Stimulated activated CD8-positive, alpha-beta memory T cell treated with anti-CD3 and anti-CD28 coated beads, Interleukin-2, amount 100 ng/mL, for 1 hour (primary cell): ENCODE measurements around the gene TTBK2.
A peak's percentile ranks its signal among the peaks of the same experiment; 100 is the strongest.

ENCODE experiments used
- DNase-seq, 2 donors: peaks; one replicate each; pipeline ENCODE4 v3.0.0-alpha.2; 2020; ENCODE audit warnings: low read depth in 2 of 2

Gene TTBK2

DNA sequence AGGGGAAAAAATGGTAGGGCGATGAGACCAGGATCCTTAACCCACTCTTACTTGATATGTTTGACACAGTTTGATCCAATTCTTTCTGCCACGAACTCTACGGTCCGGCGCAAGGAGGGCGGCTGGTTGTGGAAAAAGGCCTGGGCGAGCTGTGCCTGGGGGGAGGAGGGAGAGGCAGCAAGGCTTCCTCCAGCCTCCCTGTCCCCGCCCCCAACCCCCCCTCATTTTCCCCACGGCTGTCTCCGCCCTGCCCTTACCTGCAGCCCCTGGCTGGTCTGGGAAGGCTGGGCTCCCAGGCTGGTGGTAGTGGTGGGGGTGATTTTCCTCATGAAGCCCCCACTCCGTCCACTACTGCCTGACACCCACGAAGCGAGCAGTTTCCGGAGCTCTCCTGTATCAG lies 191.6 kb downstream of the TTBK2 start:
- DNase-seq, result no peak

DNA sequence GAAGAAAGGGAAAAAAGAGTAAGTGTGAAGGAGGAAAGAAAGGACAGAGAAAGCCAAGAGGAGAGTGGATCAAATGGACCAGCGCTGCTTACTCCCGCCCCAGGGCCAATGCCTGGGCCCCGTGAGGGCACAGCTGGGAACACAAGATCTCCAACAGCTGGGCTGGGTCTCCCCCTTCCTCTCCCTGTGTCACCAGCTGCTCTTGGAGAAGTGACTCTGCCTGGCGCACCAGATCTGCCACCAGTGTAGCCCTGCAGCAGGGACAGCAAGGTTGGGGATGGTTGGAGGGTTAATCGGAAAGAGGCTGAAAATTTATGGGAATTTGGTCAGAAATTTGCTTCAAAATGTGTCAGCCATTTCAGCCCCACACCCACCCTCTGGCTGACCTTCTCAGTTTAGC lies 192.0 kb downstream of the TTBK2 start:
- no peak for DNase-seq

DNA sequence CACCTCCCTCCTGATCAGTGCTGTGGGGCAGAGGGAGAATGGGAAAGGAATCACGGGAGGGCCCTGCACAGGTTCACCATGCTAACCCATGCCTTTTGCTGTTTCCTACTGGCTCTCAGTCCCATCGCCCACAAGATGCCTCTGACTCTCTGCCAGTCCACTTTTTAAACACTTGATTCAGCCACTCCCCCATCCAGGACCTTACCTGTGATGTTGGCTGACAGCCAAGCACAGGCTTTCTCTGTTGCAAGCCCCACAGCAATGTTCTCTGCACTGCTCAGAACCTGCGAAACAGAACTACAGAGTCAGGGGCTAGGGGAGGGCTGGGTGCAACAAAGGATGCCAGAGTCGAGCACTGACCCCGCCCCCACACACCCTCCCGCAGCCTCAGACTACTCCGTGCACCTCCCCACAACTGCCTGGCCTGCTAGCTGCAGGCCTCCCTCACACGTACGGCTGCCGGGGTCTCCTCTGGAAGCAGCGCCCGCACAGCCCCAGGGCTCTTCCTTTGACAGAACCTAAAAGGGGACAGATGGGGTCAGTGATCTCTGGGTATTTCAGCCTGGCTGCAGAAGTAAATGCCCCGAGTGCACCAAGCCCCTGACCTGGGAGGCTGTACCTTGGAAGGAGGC lies 192.7 kb downstream of the TTBK2 start:
- DNase-seq, result no peak

DNA sequence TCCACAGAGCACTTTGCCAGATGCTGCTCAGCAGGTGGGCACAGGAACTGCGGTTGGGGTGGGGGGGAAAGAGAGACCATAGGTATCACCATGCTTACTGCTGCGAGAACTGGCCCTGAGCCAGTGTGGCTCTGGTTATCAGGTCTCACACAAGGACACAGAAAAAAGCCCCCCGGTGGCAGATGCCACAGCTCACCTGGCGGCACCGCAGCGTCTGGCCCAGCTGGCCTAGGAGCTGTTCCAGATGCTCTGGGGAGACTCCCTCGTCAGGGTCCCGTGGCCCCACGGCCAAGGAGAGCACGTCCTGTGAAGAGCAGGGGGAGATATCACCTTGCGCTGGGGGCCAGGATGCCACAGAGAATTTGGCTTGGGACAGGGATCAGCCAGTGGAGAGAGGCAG lies 194.5 kb downstream of the TTBK2 start:
- no peak for DNase-seq

DNA sequence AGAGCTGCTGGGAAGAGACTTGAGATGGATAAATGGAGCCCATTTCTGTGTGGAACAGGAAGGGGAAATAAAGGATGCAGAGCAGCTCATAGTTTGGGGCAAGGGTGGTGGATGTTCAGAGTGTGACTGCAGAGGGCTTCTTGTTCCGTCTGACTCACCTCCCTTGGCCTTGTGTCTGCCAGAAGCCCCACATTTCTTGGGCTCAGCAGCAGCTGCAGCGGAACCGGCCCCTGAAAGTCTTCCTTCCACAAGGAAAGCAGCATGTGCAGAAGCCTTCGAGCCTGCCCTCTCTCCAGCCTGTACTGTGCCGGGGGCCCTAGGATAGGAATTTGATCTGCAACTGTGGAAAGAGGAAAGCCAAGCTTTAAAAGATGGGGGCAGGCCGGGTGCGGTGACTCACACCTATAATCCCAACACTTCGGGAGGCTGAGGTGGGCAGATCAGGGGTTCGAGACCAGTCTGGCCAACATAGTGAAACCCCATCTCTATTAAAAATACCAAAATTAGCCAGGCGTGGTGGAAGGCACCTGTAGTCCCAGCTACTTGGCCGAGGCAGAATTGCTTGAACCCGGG lies 195.2 kb downstream of the TTBK2 start:
- DNase-seq, result no peak

DNA sequence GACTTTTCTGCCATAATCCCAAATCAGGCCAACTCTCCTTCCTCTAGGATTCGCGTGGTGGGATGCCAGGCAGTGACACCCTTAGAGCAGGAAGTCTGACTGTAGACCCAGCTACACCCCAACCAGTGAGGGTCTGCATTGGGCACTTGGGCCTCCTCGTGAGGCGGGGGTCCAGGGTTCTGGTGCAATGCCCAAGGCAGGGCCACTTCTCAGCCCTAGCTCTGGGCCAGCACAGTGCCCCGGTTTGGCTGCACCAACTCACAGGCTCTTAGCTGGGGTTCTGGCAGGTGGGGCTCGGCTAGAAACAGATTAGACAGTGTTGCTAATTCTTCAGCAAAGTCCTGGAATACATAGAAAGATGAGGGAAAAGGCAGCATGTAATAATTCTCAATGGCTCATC lies 196.3 kb downstream of the TTBK2 start:
- DNase-seq, result no peak

- no peak for DNase-seq
These were observed 197.5 kb downstream of the TTBK2 start for GRCh38 chr15:42723068-42723467.

GRCh38 chr15:42721916-42722315 lies 198.7 kb downstream of the TTBK2 start:
- no peak for DNase-seq

DNA sequence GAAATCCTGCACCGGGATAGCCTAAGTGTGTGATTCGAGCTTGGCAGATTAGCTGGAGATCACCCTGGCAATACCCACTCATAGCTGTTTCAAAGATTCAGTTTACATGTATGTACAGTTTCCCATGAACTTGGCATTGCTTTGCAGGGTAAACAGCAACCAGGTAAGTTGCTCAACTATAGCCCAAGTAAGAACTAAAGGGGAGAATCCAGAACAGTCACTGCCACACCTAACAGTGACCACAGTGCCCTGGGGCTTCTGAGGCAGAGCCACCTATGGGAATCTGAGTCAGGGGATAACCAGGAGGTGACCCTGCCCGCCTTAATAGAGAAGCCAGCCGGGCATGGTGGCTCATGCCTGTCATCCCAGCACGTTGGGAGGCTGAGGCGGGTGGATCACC lies 199.6 kb downstream of the TTBK2 start:
- no peak for DNase-seq

- DNase-seq, result no peak
These were observed 200.5 kb downstream of the TTBK2 start for GRCh38 chr15:42720071-42720470.

GRCh38 chr15:42719043-42719442 lies 201.5 kb downstream of the TTBK2 start:
- no peak for DNase-seq

DNA sequence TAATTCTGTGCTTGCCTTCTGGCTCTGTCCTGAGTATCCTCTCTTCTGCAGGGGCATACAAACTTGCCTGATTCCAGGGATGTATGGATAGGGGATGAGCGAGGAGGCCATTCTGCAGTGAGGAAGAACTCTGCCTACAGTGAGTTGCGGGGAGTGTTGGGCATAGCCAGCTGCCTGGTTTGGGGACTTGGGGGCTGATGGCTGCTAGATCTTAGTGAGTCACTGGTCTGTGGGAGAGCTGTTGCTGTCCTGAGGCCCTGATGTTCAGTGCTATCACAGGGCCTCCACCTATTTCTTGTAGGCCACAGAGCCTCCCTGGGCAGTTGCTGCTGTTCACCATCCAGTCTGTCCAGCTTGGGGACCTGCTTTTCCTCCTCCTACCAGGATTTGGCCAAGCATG lies 204.0 kb downstream of the TTBK2 start:
- DNase-seq, result no peak

DNA sequence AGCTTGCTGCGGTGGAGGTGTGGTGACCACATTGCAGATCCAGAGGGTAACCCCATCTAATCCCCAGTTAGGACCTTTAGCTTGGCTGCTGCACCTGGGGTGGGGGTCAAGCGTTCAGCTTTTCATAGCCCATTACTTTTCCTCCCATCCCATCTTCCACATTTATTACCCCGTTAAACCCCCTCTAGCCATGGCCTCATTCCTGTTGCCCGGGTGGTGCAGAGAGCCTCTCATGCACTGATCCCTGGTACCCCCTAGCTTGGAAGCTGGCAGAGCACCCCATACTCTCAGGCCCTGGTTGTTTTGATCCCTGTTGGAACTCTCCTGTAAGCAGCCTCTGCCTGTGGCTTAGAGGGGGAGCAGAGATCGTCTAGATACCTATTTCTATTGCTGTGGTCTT lies 204.5 kb downstream of the TTBK2 start:
- DNase-seq, result no peak

DNA sequence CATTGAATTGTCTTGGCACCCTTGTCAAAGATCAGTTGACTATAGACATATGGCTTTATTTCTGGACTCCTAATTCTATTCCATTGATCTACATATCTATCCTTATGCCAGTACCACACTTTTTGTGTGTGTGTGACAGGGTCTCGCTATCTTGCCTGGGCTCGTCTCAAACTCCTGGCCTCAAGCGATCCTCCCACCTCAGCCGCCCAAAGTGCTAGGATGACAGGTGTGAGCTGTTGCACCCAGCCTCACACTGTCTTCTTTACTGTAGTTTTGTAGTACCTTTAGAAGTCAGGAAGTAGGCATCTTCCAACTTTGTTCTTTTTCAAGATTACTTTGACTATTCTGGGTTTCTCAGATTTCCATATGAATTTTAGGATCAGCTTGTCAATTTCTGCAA lies 208.0 kb downstream of the TTBK2 start:
- DNase-seq, result no peak

GRCh38 chr15:42711746-42712145 lies 208.8 kb downstream of the TTBK2 start:
- DNase-seq, result no peak

DNA sequence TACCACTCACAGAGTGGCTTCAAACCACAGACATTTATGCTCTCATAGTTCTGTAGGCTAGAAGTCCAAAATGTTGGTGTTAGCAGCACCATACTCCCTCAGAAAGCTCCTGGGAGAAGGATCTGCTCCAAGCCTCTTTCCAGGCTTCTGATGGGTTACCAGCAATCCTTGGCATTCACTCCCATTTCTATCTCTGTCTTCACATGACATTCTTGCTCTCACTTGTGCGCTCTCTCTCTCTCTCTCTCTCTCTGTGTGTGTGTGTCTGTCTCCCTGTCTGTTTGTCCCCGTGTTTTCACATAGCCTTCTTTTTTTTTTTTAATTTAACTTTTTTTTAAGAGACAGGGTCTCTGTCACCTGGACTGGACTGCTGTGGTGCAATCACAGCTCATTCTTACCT lies 209.9 kb downstream of the TTBK2 start:
- no peak for DNase-seq

DNA sequence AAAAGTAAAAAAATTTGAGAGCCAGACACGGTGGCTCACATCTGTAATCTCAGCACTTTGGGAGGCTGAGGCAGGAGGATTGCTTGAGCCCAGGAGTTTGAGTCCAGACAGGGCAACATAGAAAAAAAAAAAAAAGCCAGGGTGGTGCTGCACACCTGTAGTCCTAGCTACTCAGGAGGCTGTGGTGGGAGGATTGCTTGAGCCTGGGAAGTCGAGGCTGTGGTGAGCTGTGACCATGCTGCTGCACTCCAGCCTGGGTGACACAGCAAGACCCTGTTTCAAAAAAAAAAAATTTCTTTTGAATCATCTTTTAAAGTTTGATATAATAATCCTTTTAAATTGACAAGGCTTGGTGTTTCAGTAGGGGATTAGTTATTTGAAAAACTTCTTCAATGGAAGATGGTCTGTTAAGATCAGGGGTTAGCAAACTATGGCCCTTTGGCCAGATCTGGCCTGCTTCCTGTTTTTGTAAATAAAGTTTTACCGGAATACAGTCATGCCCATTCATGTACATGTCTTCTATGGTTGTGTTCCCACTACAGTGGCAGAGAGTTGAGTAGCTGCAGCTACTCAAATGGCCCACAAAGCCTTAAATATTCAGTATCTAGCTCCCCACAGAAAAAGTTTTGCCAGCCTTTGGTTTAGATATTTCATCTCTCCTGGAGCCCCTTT lies 212.6 kb downstream of the TTBK2 start:
- DNase-seq, result no peak

GRCh38 chr15:42707068-42707467 lies 213.5 kb downstream of the TTBK2 start:
- no peak for DNase-seq

GRCh38 chr15:42705336-42705735 lies 215.2 kb downstream of the TTBK2 start:
- no peak for DNase-seq

DNA sequence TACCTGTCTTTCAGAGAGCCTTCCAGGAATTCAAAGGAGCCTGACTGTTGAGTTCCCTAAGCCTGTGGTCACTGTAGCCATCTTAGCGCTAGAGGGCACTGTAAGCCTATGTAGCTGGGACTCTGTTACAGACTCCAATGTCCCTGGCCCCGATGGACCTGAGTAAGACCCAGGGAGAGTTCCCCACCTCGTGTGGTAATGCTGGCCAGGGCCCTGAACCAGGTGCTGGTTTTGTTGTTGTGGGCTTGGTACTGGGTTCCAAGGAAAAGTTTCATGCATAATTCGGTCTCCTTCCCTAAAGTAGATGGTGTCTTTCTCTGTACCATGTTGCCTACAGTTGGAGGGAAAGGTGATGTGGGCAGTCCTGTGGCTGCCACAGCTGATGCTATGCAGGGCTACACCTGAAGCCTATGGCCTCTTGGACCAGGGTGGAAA lies 216.1 kb downstream of the TTBK2 start:
- DNase-seq, result peak; percentile 8 to 25

- no peak for DNase-seq
These were observed 224.0 kb downstream of the TTBK2 start for GRCh38 chr15:42696626-42697025.

- DNase-seq, result no peak
These were observed 225.0 kb downstream of the TTBK2 start for GRCh38 chr15:42695527-42696071.

- no peak for DNase-seq
These were observed 226.2 kb downstream of the TTBK2 start for GRCh38 chr15:42694398-42694797.
